Bone marrow (tissue), 2 donors: ENCODE data around the gene OR8K5.
"Not testable (repeated sequence)": the region's sequence is repeated elsewhere in the genome, so short reads cannot be mapped to it uniquely, and the experiment has no call there.

Experiments used
- DNase-seq, 2 donors: peaks; one replicate each; lab custom pipeline; 2025; lab: John Stamatoyannopoulos, UW

OR8K5 gene

DNA sequence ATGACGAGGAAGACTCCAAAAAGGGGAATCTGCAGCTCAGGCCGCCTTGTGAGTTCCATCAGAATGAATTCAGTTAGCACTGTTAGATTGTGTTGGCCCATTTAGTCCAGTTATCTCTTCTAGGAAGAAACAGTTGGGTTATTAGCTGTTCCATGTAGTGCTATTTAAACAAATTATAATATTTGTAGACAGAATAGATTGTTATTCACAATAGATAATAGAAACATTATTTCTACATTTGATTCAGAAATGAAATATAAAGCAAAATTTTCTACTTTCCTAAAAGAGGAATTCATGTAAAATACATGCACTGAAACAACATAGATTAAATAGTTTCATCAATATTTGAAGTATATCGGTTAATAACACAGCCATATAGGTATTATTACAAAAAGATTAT, at the start of gene OR8K5:
Gene OR8K5, minus strand, starts transcription at position 101 of the 400 bp plus-strand sequence. Its CDS starts 0 bp downstream, at position 101.
- no peak for DNase-seq

- no peak for DNase-seq
These were observed 47.7 kb upstream of the OR8K5 start for GRCh38 chr11:56207790-56208189.

GRCh38 chr11:56197367-56197766, 37.2 kb upstream of the OR8K5 start:
- DNase-seq = no peak

- no peak for DNase-seq
These were observed 36.6 kb upstream of the OR8K5 start for GRCh38 chr11:56196705-56197104.

- DNase-seq = no peak
These were observed 28.5 kb upstream of the OR8K5 start for GRCh38 chr11:56188602-56189001.

GRCh38 chr11:56183459-56183858, 23.3 kb upstream of the OR8K5 start:
- DNase-seq = no peak

GRCh38 chr11:56176318-56176717, 16.2 kb upstream of the OR8K5 start, which contains the start of gene OR5J2:
Gene OR5J2 (plus strand): TSS chr11:56176618. CDS start chr11:56176618, 0 bp downstream.
- DNase-seq = no peak

- DNase-seq = no peak
These were observed 12.2 kb upstream of the OR8K5 start for GRCh38 chr11:56172256-56172830.

- no peak for DNase-seq
These were observed 3.7 kb upstream of the OR8K5 start for GRCh38 chr11:56163804-56164203.

DNA sequence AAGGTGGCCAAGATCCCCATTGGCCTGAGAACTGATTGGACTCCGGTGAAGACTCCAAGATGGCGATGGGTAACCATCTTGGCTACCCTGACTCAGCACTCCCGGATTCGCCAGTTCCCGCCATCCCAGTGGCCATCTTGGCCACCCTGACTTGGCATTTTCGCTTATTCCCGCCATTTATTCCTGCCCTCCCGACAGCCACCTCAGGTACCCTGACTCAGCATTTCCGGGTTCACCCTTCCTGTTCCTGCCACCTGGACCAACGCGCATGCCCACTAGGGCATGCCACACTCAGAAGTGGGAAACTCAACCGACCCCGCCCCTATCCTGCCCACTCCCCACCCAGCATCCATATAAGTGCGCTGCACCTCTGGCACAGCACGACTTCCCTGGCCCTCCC, 7.8 kb downstream of the OR8K5 start:
- DNase-seq = no peak

DNA sequence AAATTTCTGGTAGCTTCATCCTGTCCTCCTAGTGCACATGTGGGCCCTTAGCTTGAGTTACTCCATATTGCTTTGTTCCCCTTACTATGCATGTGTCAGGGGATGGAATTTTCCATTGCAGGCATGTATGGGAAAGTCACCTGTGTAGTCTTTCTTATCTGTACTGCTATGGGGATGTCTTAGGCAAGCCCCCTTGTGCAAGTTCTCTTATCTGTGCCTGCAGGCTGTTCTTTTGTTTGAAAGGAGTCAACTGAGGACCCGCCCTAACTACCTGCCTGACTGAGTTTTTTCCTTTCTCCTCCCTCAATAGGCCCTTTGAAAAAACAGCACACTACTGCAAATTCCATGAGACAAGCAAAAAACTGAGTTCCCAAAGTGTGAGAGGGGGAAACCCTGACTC, 8.7 kb downstream of the OR8K5 start:
- DNase-seq = no peak

DNA sequence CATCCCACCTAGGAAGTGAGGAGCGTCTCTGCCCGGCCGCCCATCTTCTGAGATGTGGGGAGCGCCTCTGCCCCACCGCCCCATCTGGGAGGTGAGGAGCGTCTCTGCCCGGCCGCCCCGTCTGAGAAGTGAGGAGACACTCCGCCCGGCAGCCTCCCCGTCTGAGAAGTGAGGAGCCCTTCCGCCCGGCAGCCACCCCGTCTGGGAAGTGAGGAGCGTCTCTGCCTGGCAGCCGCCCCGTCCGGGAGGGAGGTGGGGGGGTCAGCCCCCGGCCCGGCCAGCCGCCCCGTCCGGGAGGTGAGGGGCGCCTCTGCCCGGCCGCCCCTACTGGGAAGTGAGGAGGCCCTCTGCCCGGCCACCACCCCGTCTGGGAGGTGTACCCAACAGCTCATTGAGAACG, 16.4 kb downstream of the OR8K5 start:
- not testable (repeated sequence) for DNase-seq

GRCh38 chr11:56140151-56140661, 19.9 kb downstream of the OR8K5 start, which contains the start of gene OR8J3:
Gene OR8J3 (minus strand): TSS chr11:56140201. CDS start chr11:56137718, 2,483 bp downstream.
- DNase-seq = no peak

DNA sequence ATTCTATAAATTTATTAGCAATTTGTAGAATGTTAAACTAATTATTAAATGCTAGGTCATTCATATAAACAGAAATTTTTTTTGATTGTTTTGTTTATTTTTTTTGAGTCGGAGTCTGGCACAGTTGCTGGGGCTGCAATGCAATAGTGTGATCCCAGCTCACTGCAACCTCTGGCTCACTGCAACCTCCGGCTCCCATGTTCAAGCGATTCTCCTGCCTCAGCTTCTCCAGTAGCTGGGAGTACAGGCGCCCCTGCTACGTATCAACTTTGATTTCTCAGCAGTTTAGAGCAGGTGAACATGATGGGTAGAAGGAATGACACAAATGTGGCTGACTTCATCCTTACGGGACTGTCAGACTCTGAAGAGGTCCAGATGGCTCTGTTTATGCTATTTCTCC, 38.0 kb downstream of the OR8K5 start, which contains the start of gene OR8H3:
Gene OR8H3, plus strand, starts transcription at position 301 of the 400 bp plus-strand sequence. Its CDS starts 0 bp downstream, at position 301.
- no peak for DNase-seq
